Stimulated activated CD4-positive, alpha-beta T cell treated with anti-CD3 and anti-CD28 coated beads, Interleukin-1b, Interleukin-23, amount 100 ng/mL, for 4 hours (primary cell): ENCODE measurements around the gene SLC39A8.

Experiments
- DNase-seq, 2 donors: peaks; one replicate each; pipeline ENCODE4 v3.0.0-alpha.2; 2020; ENCODE audit warnings: low read depth in 2 of 2

The SLC39A8 gene

DNA sequence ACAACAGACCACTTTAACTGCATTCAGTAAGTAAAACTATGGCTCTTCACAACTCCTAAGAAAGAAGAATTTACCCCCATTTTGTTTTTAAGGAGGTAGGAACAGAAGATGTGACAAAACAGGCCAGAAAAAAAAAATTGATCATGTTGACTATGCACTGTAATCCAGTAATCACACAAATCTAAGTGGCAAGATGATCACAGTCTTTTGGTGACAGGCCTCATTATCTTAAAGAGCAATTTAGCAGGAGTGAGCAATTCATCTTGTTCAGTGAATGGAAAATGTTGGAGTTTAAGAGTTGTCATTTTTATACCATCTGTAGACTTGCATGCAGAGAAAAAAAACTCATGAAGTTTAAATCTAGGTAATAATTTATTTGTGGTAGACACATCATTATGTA, 115.1 kb downstream of the SLC39A8 start:
- no peak for DNase-seq

DNA sequence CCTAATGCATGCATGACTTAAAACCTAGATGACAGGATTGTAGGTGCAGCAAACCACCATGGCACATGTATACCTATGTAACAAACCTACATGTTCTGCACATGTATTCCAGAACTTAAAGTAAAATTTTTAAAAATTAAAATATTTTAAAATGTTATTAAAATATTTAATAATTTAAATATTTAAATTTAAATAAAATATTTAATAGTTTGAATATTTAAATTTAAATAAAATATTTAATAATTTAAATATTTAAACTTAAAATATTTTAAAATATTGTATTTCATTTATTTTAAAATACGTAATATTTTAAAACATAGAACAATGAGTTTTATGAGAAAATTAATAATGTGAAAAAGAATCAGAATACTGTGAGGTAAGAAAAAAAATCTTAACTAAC, 117.9 kb downstream of the SLC39A8 start:
- no peak for DNase-seq

DNA sequence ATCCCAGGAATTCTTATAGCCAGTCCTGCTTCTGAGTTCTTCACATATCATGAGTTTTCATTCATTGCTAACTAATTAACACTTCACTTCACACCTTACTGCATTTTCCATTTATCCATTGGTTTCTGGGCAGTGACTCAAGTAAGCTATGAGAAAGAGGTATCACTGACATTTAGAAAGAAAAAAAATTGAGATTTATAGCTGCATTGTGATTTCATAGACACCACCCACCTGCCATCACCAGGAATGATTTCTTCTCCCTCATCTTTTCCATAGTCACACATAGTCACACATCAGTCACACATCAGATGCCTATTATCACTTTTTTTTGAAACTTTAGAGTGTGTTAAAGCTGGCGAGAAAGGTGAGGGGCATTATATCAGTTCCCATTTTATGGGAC, 121.8 kb downstream of the SLC39A8 start:
- no peak for DNase-seq

DNA sequence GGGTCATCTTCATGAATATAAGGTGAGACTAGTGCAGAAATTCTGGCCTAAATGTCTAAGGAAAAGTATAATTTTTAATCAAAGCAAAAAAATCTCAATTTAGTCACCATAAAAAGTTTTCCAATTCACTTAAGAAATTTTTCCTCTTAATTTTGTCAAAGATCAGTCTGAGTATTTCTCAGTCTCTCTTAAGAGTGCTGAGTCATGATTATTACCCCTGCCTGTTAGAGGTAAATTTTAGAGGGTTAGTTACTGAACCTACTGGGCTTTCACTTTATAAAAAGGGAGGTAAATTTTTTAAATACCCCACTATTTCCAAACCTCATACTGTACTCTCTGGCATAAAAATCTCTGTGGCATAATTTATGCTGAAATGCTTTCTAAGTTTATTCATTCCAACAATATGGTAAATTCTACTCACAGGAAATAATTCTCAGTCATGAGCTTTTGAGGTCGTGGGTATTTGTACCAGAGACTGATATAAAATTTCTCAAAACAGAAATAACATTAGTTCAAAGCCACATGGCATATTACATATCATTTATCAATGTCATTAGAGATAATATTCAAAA, 122.4 kb downstream of the SLC39A8 start:
- no peak for DNase-seq

DNA sequence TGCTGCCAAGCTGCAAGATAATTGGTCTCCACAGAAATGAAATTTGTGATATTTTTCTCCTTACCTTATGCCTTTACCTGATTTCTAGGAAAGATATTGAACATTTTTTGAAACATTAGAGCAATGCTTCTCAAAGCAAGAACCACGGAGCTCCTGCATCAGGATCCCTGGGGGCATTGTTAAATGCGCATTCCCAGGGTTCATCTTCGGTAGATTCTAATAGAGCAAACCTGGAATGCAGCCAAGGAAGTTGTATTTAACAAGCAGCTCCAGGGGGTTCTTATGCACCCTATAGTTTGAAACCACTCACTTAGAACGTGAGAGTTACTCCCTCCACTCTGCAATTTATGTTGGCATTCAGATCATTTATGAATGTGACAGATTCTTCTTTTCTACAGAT, 126.2 kb downstream of the SLC39A8 start:
- no peak for DNase-seq

- DNase-seq, result no peak
These were observed 126.6 kb downstream of the SLC39A8 start for GRCh38 chr4:102218656-102219055.

- no peak for DNase-seq
These were observed 127.4 kb downstream of the SLC39A8 start for GRCh38 chr4:102217775-102218355.

GRCh38 chr4:102217345-102217744, 127.9 kb downstream of the SLC39A8 start:
- DNase-seq, result no peak

- no peak for DNase-seq
These were observed 128.6 kb downstream of the SLC39A8 start for GRCh38 chr4:102216666-102217065.

- DNase-seq, result no peak
These were observed 132.3 kb downstream of the SLC39A8 start for GRCh38 chr4:102213031-102213430.
